NCI-H526 treated with DMSO at 0.1 percent for 48 hours (cell line): ENCODE results near the gene CCDC85A.

Experiments used
- DNase-seq: peaks from one replicate; lab custom pipeline; 2025; lab: John Stamatoyannopoulos, UW

The CCDC85A gene

DNA sequence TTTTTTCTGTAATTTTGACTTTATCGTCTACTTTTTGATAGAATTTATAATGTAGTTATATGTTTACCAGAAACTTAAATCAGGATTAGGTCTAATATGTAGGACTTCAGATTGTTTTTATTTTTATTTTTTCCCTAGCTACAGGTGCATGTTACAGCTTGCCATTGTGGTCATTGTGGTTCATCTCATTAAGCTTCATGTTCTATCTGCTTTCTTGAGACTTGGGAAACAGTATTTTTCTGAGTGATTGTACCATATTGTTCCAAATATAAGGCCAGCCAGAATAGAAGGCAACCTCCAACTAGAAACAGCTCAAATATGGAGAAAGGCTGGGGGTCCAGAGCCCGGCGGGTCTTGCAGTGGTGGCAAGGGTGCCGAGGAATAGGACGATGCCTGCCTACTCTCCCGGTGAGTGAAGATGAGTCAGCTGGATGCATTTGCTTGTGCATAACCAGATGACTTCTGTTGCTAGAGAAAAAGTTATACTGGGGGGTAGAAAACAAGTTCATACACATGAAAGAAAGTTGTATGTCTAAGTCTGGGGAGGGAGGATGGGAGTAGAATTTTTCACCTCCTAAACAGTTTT is 188.4 kb downstream of the CCDC85A start:
- no peak for DNase-seq

DNA sequence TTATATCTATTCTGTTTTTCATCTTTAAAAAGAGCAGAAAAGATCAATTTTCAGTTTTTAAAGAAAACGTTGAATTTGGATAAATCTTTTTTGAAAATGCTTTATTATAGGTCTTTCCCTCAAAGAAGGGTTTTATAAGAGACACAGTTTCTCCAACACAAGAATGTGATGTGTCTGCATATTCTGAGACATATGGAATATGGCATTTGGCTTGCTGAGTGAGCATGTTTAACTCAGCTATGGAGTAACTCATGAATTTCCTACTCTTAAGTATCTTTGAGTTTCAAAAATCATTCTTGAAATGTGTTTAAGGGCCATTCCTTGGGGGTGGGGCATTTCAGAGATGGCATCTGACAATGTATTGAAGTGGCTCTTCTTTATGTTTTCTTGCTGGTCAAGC is 191.5 kb downstream of the CCDC85A start:
- no peak for DNase-seq

DNA sequence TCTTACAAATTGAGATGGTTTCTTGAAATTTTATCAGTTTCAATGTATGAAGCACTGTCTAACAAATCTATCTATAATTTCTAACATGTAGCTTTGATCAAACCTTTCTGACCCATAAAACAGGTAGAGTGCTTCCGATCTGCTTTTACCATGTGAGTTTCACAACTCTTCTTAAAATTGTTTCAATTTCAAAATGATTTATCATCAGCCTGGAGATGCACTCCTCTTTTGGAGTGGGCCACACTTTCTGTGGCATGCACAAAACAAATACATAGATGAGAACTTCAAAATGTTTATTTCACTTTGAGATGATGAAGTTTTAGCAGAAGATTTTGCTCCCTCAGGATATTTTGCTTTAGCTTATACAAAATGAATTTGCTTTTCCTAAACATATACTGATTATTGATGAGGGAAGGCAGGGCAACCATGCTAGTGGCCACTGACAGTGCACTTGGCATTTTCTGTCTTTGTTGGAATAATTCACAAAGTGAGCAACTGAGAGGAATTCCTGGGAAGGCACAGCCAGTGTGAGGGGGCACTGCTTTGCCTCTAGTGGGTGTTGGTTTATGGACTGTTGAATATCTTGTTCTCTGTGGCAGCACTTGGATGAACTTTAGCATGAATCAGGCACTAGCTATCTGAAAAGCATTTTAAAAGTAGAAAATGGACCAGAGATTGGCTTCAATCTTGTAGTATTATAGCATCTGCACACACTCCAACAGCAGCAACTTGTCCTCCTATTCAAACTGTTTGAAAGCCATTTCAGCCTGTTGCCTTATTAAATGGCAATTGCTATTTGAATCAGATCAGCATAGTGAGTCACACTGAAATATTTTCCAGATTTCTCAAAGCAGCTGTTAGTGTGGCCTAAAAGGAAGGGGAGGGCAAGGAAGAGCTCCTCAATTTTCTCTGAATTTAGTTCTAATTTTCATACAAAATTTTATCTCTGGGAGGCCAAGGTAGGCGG is 193.2 kb downstream of the CCDC85A start:
- DNase-seq: no peak

DNA sequence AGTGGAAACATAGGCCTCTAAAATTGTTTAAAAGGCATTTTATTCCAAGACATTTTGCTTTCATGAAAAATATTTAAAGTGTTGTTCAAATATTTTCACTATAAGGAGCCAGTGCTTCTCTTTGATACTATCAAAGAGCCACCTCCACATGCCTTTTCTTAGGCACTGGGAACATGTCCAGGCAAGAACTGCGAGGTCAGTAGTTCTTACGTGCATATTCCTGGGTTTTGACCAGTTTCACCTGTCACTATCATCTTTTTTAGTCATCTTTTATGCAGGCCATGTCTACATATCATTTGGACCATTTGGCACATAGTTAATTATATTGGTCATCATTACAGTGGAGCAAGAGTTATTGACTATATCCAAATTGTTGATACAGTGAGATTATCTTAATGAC is 195.3 kb downstream of the CCDC85A start:
- DNase-seq: no peak

DNA sequence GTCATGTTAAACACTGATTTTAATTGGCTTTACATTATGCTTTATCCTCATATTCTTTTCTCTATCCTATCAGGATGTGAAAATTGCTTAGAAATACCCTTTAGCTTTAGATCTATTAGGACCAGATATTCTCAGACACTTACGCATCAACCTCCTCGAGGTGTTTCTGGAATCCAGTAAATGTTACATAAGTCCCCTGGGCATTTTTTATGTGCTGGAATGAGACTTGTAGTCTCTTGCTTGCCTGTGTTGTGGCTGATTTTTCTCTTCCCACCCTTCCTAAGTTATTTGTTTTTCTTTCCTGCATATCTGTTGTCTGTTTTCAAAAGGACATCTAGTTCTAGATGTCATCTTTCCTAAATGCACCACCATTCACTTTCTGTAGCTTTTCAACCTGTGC is 197.1 kb downstream of the CCDC85A start:
- no peak for DNase-seq

DNA sequence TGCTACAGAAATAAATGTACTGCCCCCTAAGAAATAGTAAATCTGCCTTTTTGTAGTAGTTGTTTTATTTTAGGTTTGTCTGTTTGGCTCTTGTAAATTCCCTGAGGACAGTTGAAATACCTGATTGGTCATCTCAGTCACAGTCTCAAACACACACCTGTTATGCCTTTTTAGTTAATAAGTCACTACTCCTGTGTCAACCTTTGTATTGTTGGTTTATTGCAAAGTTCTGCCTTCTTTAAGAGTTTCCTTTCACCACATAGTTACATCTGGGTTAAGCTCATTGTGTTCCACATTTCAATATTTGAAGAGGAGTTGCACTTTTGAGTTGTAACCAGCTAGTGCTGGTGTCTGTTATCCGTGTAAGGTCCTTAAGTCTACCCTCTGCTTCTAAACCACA is 198.7 kb downstream of the CCDC85A start:
- DNase-seq: no peak

DNA sequence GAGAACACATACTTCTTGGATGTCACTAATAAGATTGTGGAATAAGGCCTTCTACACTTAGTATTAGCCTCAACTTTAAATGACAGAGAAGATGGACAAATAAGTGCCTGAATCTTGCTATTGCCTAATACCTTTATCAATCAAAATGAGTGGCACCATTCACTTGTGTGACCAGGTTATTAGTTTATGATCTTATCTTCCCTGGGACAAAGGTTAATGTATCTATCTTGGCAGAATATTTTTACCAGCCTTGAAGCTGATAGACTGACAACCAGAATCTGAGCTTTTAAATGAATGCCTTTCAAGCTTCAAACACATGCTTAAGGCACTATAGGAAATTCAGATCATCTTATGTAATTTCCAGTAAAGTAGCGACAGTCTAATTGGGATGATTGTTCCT is 202.9 kb downstream of the CCDC85A start:
- DNase-seq: no peak

DNA sequence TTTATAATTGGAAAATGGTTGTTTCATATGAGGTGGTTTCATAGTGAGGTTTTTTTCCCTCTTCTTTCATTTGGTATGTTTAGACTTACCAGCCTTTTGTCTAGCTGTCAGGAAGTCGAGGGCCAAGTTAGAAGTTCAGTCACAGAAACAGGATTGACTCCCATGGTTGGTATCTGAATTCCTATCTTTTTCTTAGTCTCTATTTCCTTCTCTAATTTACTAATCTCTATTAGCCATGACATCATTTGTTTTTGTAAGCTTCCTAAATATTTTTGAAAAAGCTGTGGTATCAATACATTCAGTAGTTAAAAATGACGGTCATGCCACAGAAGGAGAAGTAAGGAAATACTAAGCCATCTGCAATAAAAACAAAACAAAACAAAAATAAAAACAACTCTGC is 206.9 kb downstream of the CCDC85A start:
- DNase-seq: no peak

DNA sequence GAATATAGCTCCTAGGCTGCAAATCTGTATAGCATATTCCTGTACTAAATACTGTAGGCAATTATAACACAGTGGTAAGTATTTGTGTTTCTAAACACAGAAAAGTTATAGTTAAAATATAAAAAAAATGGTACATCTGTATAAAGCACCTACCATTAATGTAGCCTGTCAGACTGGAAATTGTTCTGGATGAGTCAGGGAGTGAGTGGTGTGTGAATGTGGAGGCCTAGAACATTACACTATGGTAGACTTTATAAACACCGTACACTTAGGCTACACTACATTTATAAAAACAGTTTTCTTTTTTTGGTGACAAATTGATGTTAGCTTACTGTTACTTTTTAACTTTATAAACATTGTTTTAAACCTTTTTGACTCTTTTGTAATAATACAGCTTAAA is 226.3 kb downstream of the CCDC85A start:
- DNase-seq: no peak

DNA sequence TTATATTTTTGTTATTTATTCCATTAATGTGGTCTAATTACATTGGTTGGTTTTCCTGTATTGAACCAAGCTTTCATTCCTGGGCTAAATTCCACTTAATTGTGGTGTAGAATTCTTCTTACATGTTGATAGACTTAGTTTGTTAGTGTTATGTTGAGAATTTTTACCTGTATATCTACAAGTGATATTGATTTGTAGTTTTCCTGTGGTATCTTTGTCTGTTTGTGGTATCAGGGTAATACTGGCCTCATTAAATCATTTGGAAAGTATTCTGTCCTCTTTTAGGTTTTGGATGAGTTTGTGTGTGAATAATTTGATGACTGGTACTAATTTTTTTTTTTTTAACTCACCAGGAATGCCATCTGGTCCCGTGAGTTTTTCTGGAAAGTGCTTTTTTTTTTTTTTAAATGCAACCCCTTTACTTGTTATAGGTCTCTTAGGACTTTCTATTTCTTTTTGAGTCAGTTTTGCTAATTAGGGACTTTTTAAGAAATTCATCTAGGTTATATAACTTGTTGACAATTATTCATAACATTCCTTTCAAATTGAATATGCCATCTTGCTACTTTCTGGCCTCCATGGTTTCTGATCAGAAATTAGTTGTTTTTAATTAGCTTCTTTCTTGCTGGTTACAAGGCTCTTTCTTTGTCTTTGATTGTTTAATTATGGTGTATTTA is 232.8 kb downstream of the CCDC85A start:
- DNase-seq: no peak
